GM18867 (cell line): Measurements from ENCODE around the gene PPP1R36.
"Not testable (repeated sequence)": the region's sequence is repeated elsewhere in the genome, so short reads cannot be mapped to it uniquely, and the experiment has no call there.

Experiments
- ATAC-seq: cut with Tn5 transposase; IDR thresholded peaks from one replicate; pipeline ENCODE4 v1.9.1; 2021; ENCODE audit warnings: mild to moderate bottlenecking, moderate library complexity; ENCODE audit not compliant: unreplicated experiment

PPP1R36 gene

GRCh38 chr14:64611358-64612020 is 61.7 kb downstream of the PPP1R36 start:
- no peak for ATAC-seq

GRCh38 chr14:64612021-64612380 is 62.2 kb downstream of the PPP1R36 start:
- ATAC-seq: no peak

- ATAC-seq: no peak
These were observed 63.4 kb downstream of the PPP1R36 start for GRCh38 chr14:64612971-64613666.

GRCh38 chr14:64614166-64614565 is 64.4 kb downstream of the PPP1R36 start:
- ATAC-seq: no peak

GRCh38 chr14:64614805-64615391 is 65.1 kb downstream of the PPP1R36 start:
- ATAC-seq: no peak

GRCh38 chr14:64617872-64618408 is 68.2 kb downstream of the PPP1R36 start:
- ATAC-seq: not testable (repeated sequence)

GRCh38 chr14:64620910-64621309 is 71.1 kb downstream of the PPP1R36 start:
- no peak for ATAC-seq

- no peak for ATAC-seq
These were observed 73.9 kb downstream of the PPP1R36 start for GRCh38 chr14:64623554-64624165.

GRCh38 chr14:64625386-64626232 is 75.8 kb downstream of the PPP1R36 start:
- no peak for ATAC-seq

- no peak for ATAC-seq
These were observed 79.2 kb downstream of the PPP1R36 start for GRCh38 chr14:64628940-64629408.

GRCh38 chr14:64630778-64631177 is 81.0 kb downstream of the PPP1R36 start:
- ATAC-seq: no peak

- not testable (repeated sequence) for ATAC-seq
These were observed 81.5 kb downstream of the PPP1R36 start for GRCh38 chr14:64631222-64631621.

- no peak for ATAC-seq
These were observed 82.3 kb downstream of the PPP1R36 start for GRCh38 chr14:64632056-64632455.

GRCh38 chr14:64634558-64634957 is 84.8 kb downstream of the PPP1R36 start:
- no peak for ATAC-seq

- peak; percentile 67 for ATAC-seq
These were observed 86.6 kb downstream of the PPP1R36 start for GRCh38 chr14:64636208-64636979.

- no peak for ATAC-seq
These were observed 87.2 kb downstream of the PPP1R36 start for GRCh38 chr14:64636980-64637429.

- ATAC-seq: no peak
These were observed 88.1 kb downstream of the PPP1R36 start for GRCh38 chr14:64637735-64638473.

- ATAC-seq: no peak
These were observed 88.9 kb downstream of the PPP1R36 start for GRCh38 chr14:64638625-64639024.
